ENCODE data around the gene HES7.

Gene HES7

GRCh38 chr17:8158267-8159031, 34.5 kb upstream of the HES7 start:
- no peak overlapping the region for H3K56ac ChIP-seq (ENCODE audit: low read length)
- no peak overlapping the region for H3K18ac ChIP-seq (ENCODE audit: low read length)

DNA sequence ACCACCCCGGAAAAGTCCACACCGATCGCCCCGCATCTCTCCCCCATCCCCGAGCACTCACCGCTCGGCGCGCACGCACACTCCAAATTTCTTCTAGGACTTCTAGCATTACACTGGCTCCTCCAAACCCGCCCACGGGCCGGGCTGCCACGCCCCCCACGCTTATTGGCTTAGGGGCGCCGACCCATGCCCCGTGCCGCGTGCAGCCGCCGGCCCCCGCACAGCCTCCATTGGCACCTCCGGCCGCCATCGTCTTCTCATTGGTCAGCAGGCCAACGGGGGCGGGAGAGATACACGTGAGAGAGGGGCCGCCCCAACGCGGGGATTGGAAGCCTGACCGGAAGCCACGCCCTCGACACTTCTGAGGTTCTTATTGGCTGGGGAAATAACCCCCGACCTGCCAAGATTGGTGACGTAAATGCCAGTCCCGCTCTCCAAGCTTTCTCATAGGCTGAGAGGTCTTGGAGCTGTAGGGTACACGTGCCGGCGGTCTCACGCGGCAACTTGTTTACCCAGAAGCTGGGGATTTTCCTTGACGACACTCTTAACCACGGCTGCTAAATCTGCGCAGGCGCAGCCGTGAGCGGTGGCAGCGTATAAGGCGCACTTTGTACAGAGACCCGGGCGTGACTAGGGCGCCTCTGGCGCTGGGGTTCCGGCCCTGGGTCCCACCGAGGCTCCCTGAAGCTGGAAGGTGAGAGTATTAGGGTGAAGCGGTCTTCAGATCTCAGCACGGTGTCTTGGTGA, 32.5 kb upstream of the HES7 start:
- peak overlapping the region; percentile 93 for H3K9ac ChIP-seq (ENCODE audit: low read length)
- no peak overlapping the region for H3K23ac ChIP-seq (ENCODE audit: low read length)
- no peaks in the 10 kb centered on the region for H3K79me2 ChIP-seq (ENCODE audit: control insufficient read depth, insufficient read depth, low read length)
- DNase-seq = peak; percentile 100
- H3K27ac ChIP-seq (ENCODE audit: low read depth, low read length) = peak overlapping the region; percentile 81
- peak overlapping the region; percentile 42 for H3K4ac ChIP-seq (ENCODE audit: low read depth, low read length)
- H3K27me3 ChIP-seq (ENCODE audit: insufficient read depth, low read length, poor library complexity) = no peaks in the 10 kb centered on the region
- peaks cover 16% of the 10 kb centered on the region for H3K4me1 ChIP-seq (ENCODE audit: control insufficient read depth, low read depth, low read length)
- peak overlapping the region; percentile 97 for H3K4me2 ChIP-seq (ENCODE audit: low read length)
- peak overlapping the region; percentile 88 for H3K56ac ChIP-seq (ENCODE audit: low read length)
- WGBS (ENCODE audit: extremely low coverage, insufficient coverage, low lambda C conversion rate) = no CpG with 5 or more reads among the region's 59 CpGs
- no peak overlapping the region for H4K8ac ChIP-seq (ENCODE audit: low read depth, low read length)
- H3K79me1 ChIP-seq (ENCODE audit: low read length) = peaks cover 10% of the 10 kb centered on the region
- peak overlapping the region; percentile 83 for H3K4me3 ChIP-seq (ENCODE audit: low read length)
- peak overlapping the region; percentile 36 for H3K18ac ChIP-seq (ENCODE audit: low read length)
- H2AK5ac ChIP-seq (ENCODE audit: low read length) = no peak overlapping the region
- H2BK5ac ChIP-seq (ENCODE audit: low read length) = no peak overlapping the region
- peaks cover 3% of the 10 kb centered on the region for H3K36me3 ChIP-seq (ENCODE audit: control insufficient read depth, insufficient read depth, low read length)
- no peak overlapping the region for H2BK15ac ChIP-seq (replicated peaks; ENCODE audit: low read depth)
- no peak overlapping the region for H2BK120ac ChIP-seq (ENCODE audit: low read depth, low read length)
- H4K5ac ChIP-seq (ENCODE audit: low read length) = no peak overlapping the region

More at GRCh38 chr17:8158267-8159031, 34.5 kb upstream of the HES7 start:
- peaks cover 3% of the 10 kb centered on the region for H3K36me3 ChIP-seq (ENCODE audit: control insufficient read depth, insufficient read depth, low read length)
- no peak overlapping the region for H2AK5ac ChIP-seq (ENCODE audit: low read length)
- no peak overlapping the region for H3K4me3 ChIP-seq (ENCODE audit: low read length)
- no peak overlapping the region for H3K9ac ChIP-seq (ENCODE audit: low read length)
- H3K23ac ChIP-seq (ENCODE audit: low read length) = no peak overlapping the region
- no peak overlapping the region for H2BK120ac ChIP-seq (ENCODE audit: low read depth, low read length)
- H3K4me2 ChIP-seq (ENCODE audit: low read length) = no peak overlapping the region
- peak; percentile 92 for DNase-seq
- no peak overlapping the region for H3K4ac ChIP-seq (ENCODE audit: low read depth, low read length)
- no peaks in the 10 kb centered on the region for H3K27me3 ChIP-seq (ENCODE audit: insufficient read depth, low read length, poor library complexity)
- peaks cover 9% of the 10 kb centered on the region for H3K79me2 ChIP-seq (ENCODE audit: control insufficient read depth, insufficient read depth, low read length)
- H3K79me1 ChIP-seq (ENCODE audit: low read length) = peaks cover 17% of the 10 kb centered on the region
- no peak overlapping the region for H2BK15ac ChIP-seq (replicated peaks; ENCODE audit: low read depth)
- no CpG with 5 or more reads among the region's 20 CpGs for WGBS (ENCODE audit: extremely low coverage, insufficient coverage, low lambda C conversion rate)
- H4K8ac ChIP-seq (ENCODE audit: low read depth, low read length) = no peak overlapping the region
- H2BK5ac ChIP-seq (ENCODE audit: low read length) = no peak overlapping the region
- H3K27ac ChIP-seq (ENCODE audit: low read depth, low read length) = no peak overlapping the region
- H3K4me1 ChIP-seq (ENCODE audit: control insufficient read depth, low read depth, low read length) = peaks cover 17% of the 10 kb centered on the region
- no peak overlapping the region for H4K5ac ChIP-seq (ENCODE audit: low read length)

DNA sequence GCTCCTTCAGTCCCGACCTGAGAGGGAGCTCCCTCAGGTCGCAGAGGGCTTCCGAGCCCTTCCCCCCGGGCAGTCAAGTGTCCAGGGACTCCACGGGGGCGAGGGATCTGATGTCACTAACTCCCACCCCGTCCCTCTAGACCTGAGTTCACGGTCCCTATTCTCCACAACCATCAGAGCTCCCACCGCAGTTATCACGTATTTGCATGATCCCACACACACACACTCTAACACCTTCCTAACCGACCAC, 32.0 kb upstream of the HES7 start:
- Histone ChIP-seq H3K4me3 (ENCODE audit: low read length) (peak overlapping the region; percentile 83), H3K36me3 (ENCODE audit: control insufficient read depth, insufficient read depth, low read length) (peaks cover 1% of the 10 kb centered on the region), H3K79me2 (ENCODE audit: control insufficient read depth, insufficient read depth, low read length) (no peaks in the 10 kb centered on the region), H2BK120ac (ENCODE audit: low read depth, low read length) (no peak overlapping the region), H2BK5ac (ENCODE audit: low read length) (no peak overlapping the region), H4K5ac (ENCODE audit: low read length) (no peak overlapping the region), H3K79me1 (ENCODE audit: low read length) (peaks cover 6% of the 10 kb centered on the region), H3K4me2 (ENCODE audit: low read length) (peak overlapping the region; percentile 97), H2BK15ac (replicated peaks; ENCODE audit: low read depth) (no peak overlapping the region), H3K18ac (ENCODE audit: low read length) (no peak overlapping the region), H3K27ac (ENCODE audit: low read depth, low read length) (no peak overlapping the region), H3K23ac (ENCODE audit: low read length) (no peak overlapping the region), H3K4me1 (ENCODE audit: control insufficient read depth, low read depth, low read length) (peaks cover 16% of the 10 kb centered on the region), H3K56ac (ENCODE audit: low read length) (peak overlapping the region; percentile 88), H3K9ac (ENCODE audit: low read length) (peak overlapping the region; percentile 82), H2AK5ac (ENCODE audit: low read length) (no peak overlapping the region), H3K27me3 (ENCODE audit: insufficient read depth, low read length, poor library complexity) (no peaks in the 10 kb centered on the region), H3K4ac (ENCODE audit: low read depth, low read length) (no peak overlapping the region), H4K8ac (ENCODE audit: low read depth, low read length) (no peak overlapping the region)
- DNase-seq = no peak
- WGBS (ENCODE audit: extremely low coverage, insufficient coverage, low lambda C conversion rate) = no CpG with 5 or more reads among the region's 11 CpGs

GRCh38 chr17:8155231-8155995, 31.5 kb upstream of the HES7 start:
- no peak overlapping the region for H3K18ac ChIP-seq (ENCODE audit: low read length)
- no peaks in the 10 kb centered on the region for H3K27me3 ChIP-seq (ENCODE audit: insufficient read depth, low read length, poor library complexity)
- H3K56ac ChIP-seq (ENCODE audit: low read length) = peak overlapping the region; percentile 88
- H3K23ac ChIP-seq (ENCODE audit: low read length) = no peak overlapping the region
- peak overlapping the region; percentile 83 for H3K4me3 ChIP-seq (ENCODE audit: low read length)
- no peak overlapping the region for H2BK5ac ChIP-seq (ENCODE audit: low read length)
- no peak overlapping the region for H3K27ac ChIP-seq (ENCODE audit: low read depth, low read length)
- no peak for DNase-seq
- peak overlapping the region; percentile 82 for H3K9ac ChIP-seq (ENCODE audit: low read length)
- H3K4ac ChIP-seq (ENCODE audit: low read depth, low read length) = no peak overlapping the region
- no peak overlapping the region for H2BK120ac ChIP-seq (ENCODE audit: low read depth, low read length)
- H3K4me2 ChIP-seq (ENCODE audit: low read length) = peak overlapping the region; percentile 97
- peaks cover 18% of the 10 kb centered on the region for H3K4me1 ChIP-seq (ENCODE audit: control insufficient read depth, low read depth, low read length)
- no peak overlapping the region for H2BK15ac ChIP-seq (replicated peaks; ENCODE audit: low read depth)
- WGBS (ENCODE audit: extremely low coverage, insufficient coverage, low lambda C conversion rate) = no CpG with 5 or more reads among the region's 14 CpGs
- H3K36me3 ChIP-seq (ENCODE audit: control insufficient read depth, insufficient read depth, low read length) = no peaks in the 10 kb centered on the region
- peak overlapping the region; percentile 52 for H2AK5ac ChIP-seq (ENCODE audit: low read length)
- peaks cover 2% of the 10 kb centered on the region for H3K79me2 ChIP-seq (ENCODE audit: control insufficient read depth, insufficient read depth, low read length)
- H4K8ac ChIP-seq (ENCODE audit: low read depth, low read length) = no peak overlapping the region
- H3K79me1 ChIP-seq (ENCODE audit: low read length) = peaks cover 8% of the 10 kb centered on the region
- no peak overlapping the region for H4K5ac ChIP-seq (ENCODE audit: low read length)

DNA sequence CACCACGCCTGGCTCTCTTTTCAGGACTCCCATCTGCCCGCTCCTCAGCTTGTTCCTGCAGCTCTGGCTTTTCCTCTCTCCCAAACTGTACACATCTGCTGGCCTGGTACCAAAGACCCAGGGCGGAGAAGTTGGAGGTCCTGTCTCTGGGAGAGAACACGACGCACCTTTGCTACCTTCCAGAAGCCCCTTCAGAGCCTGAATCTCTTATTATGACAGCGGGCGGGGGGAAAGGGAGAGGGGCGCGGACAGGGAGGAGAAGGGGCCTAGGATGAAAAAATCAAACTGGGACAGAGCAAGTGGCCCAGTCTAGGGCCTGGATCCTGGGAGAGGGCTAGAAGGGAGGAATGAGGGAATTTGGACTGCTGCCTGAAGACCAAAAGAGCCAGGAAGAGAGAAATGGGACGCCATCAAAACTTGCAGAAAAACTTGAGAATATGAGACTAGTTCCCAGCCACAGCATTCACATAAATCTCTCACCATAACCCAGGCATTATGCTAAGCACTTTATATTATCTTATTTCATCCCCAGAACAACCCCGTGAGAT, 30.8 kb upstream of the HES7 start:
- WGBS (ENCODE audit: extremely low coverage, insufficient coverage, low lambda C conversion rate) = no CpG with 5 or more reads among the region's 11 CpGs
- H4K5ac ChIP-seq (ENCODE audit: low read length) = no peak overlapping the region
- H3K4ac ChIP-seq (ENCODE audit: low read depth, low read length) = no peak overlapping the region
- no peak overlapping the region for H3K4me3 ChIP-seq (ENCODE audit: low read length)
- H2AK5ac ChIP-seq (ENCODE audit: low read length) = no peak overlapping the region
- peak overlapping the region; percentile 59 for H3K4me2 ChIP-seq (ENCODE audit: low read length)
- H3K27me3 ChIP-seq (ENCODE audit: insufficient read depth, low read length, poor library complexity) = no peaks in the 10 kb centered on the region
- peaks cover 18% of the 10 kb centered on the region for H3K4me1 ChIP-seq (ENCODE audit: control insufficient read depth, low read depth, low read length)
- peaks cover 2% of the 10 kb centered on the region for H3K79me2 ChIP-seq (ENCODE audit: control insufficient read depth, insufficient read depth, low read length)
- H3K23ac ChIP-seq (ENCODE audit: low read length) = no peak overlapping the region
- DNase-seq = no peak
- peaks cover under 1% of the 10 kb centered on the region for H3K36me3 ChIP-seq (ENCODE audit: control insufficient read depth, insufficient read depth, low read length)
- peak overlapping the region; percentile 72 for H2BK5ac ChIP-seq (ENCODE audit: low read length)
- H3K18ac ChIP-seq (ENCODE audit: low read length) = no peak overlapping the region
- peak overlapping the region; percentile 66 for H3K9ac ChIP-seq (ENCODE audit: low read length)
- peak overlapping the region; percentile 3 for H3K27ac ChIP-seq (ENCODE audit: low read depth, low read length)
- peak overlapping the region; percentile 83 for H3K56ac ChIP-seq (ENCODE audit: low read length)
- H4K8ac ChIP-seq (ENCODE audit: low read depth, low read length) = no peak overlapping the region
- peaks cover 12% of the 10 kb centered on the region for H3K79me1 ChIP-seq (ENCODE audit: low read length)
- H2BK120ac ChIP-seq (ENCODE audit: low read depth, low read length) = no peak overlapping the region
- H2BK15ac ChIP-seq (replicated peaks; ENCODE audit: low read depth) = no peak overlapping the region

Measured in mesendoderm (in vitro differentiated cells).